DND-41 (cell line): ENCODE measurements around the gene PTPRN2.

Source experiments
- ATAC-seq: fragments of 200-7000 bp; cut with Tn5 transposase; 3 replicates; pipeline ENCODE4 v1.9.1; 2021; ENCODE audit warnings: low read depth; ENCODE audit not compliant: insufficient read depth
- DNase-seq: peaks from one replicate; pipeline ENCODE4 v3.0.0-alpha.2; 2020
- H2AFZ ChIP-seq: 2 replicates; pipeline ENCODE4 v1.6.0; 2012; ENCODE audit warnings: low read depth, low read length
- H3K27ac ChIP-seq: 2 replicates; pipeline ENCODE4 v1.5.1; 2012; ENCODE audit warnings: low read length, inconsistent platforms
- H3K27me3 ChIP-seq: fragments of 200-600 bp; sonication (generic); 2 replicates; pipeline ENCODE4 v1.6.0; 2012; ENCODE audit warnings: low read length, mild to moderate bottlenecking, inconsistent platforms; ENCODE audit not compliant: insufficient read depth, poor library complexity
- H3K36me3 ChIP-seq: 2 replicates; pipeline ENCODE4 v1.5.1; 2012; ENCODE audit warnings: low read length, inconsistent platforms; ENCODE audit not compliant: insufficient read depth
- H3K4me1 ChIP-seq: 2 replicates; pipeline ENCODE4 v1.5.1; 2012; ENCODE audit warnings: mild to moderate bottlenecking, low read length; ENCODE audit not compliant: insufficient read depth
- H3K4me2 ChIP-seq: 2 replicates; pipeline ENCODE4 v1.6.0; 2012; ENCODE audit warnings: mild to moderate bottlenecking, moderate library complexity, low read length, inconsistent platforms; ENCODE audit not compliant: insufficient read depth
- H3K4me3 ChIP-seq, 2 experiments: fragments of 200-600 bp in 1 of 2; shearing (Covaris generic) in 1 of 2; 2 replicates each; pipeline ENCODE4 v1.5.1; 2012 to 2016; ENCODE audit warnings: inconsistent platforms in 2 of 2, low read length in 2 of 2, mild to moderate bottlenecking in 2 of 2, low read depth in 1 of 2, moderate library complexity in 1 of 2
- H3K79me2 ChIP-seq: 2 replicates; pipeline ENCODE4 v1.6.0; 2012; ENCODE audit warnings: low read length, inconsistent platforms; ENCODE audit not compliant: insufficient read depth
- H3K9ac ChIP-seq: 2 replicates; pipeline ENCODE4 v1.6.0; 2012; ENCODE audit warnings: low read depth, mild to moderate bottlenecking, inconsistent platforms, low read length, moderate library complexity
- H3K9me3 ChIP-seq: 2 replicates; pipeline ENCODE4 v1.5.1; 2012; ENCODE audit warnings: low read length, moderate library complexity, mild to moderate bottlenecking, inconsistent platforms; ENCODE audit not compliant: insufficient read depth, severe bottlenecking
- H4K20me1 ChIP-seq: 2 replicates; pipeline ENCODE4 v1.6.0; 2012; ENCODE audit warnings: low read length; ENCODE audit not compliant: insufficient read depth
- CTCF ChIP-seq: IDR thresholded peaks from 2 replicates; pipeline ENCODE4 v1.5.1; 2012; ENCODE audit warnings: borderline replicate concordance, low read length, moderate library complexity, mild to moderate bottlenecking; ENCODE audit not compliant: poor library complexity, severe bottlenecking; ENCODE audit errors: extremely low read depth
- EZH2 ChIP-seq: IDR thresholded peaks from 3 replicates; pipeline ENCODE4 v1.6.1; 2012; ENCODE audit warnings: borderline replicate concordance, low read depth, mild to moderate bottlenecking, moderate library complexity, low read length, inconsistent platforms; ENCODE audit not compliant: severe bottlenecking

Gene PTPRN2

GRCh38 chr7:158396982-158397862 lies 190.4 kb downstream of the PTPRN2 start:
- Histone ChIP-seq H3K27ac (no peak overlapping the region), H3K79me2 (no peaks in the 10 kb centered on the region), H3K9ac (no peak overlapping the region), H3K27me3 (no peaks in the 10 kb centered on the region), H3K4me2 (no peak overlapping the region), H3K4me3 (no peak overlapping the region), H3K36me3 (no peaks in the 10 kb centered on the region), H3K4me1 (no peaks in the 10 kb centered on the region), H3K9me3 (peaks cover 5% of the 10 kb centered on the region), H4K20me1 (no peaks in the 10 kb centered on the region; the same call in 1 of the 2 replicates), H2AFZ (no peak overlapping the region)
- ATAC-seq (no peak), DNase-seq (no peak)
- TF ChIP-seq CTCF (no peak), EZH2 (no peak)

DNA sequence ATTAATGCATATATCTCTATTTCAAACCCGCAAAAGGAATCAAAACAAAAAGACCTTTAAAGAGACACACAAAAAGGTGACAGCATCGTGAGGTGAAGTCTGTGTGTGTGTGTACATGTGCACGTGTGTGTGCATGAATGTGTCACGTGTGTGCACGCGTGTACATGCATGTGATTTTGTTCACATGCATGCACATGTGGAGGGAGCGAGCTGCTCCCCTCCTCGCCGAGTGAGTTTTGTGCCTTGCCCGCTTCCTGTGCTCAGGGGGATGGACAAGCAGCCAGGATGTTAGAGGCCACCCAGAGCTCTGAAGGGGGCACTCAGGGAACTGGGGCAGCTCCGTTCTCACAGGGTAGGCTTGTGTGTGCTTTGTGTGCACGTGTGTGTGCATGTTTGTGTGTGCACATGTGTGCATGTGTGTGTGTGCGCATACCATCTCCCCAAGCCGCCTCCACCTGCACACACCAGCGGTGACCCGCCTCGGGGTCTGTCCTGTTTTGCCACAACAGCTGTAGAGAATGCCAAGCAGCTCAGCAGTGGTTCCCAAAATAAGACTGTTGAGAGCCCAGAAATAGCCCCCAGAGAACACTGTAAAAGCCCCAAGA lies 191.2 kb downstream of the PTPRN2 start:
- Histone ChIP-seq H3K36me3 (no peaks in the 10 kb centered on the region), H3K4me1 (no peaks in the 10 kb centered on the region), H3K27me3 (no peaks in the 10 kb centered on the region), H3K9me3 (peaks cover 5% of the 10 kb centered on the region), H3K4me2 (no peak overlapping the region), H3K79me2 (no peaks in the 10 kb centered on the region), H3K9ac (no peak overlapping the region), H4K20me1 (no peaks in the 10 kb centered on the region; the same call in 1 of the 2 replicates), H2AFZ (no peak overlapping the region), H3K4me3 (no peak overlapping the region), H3K27ac (no peak overlapping the region)
- ATAC-seq (no peak), DNase-seq (no peak)
- TF ChIP-seq CTCF (no peak), EZH2 (no peak)

DNA sequence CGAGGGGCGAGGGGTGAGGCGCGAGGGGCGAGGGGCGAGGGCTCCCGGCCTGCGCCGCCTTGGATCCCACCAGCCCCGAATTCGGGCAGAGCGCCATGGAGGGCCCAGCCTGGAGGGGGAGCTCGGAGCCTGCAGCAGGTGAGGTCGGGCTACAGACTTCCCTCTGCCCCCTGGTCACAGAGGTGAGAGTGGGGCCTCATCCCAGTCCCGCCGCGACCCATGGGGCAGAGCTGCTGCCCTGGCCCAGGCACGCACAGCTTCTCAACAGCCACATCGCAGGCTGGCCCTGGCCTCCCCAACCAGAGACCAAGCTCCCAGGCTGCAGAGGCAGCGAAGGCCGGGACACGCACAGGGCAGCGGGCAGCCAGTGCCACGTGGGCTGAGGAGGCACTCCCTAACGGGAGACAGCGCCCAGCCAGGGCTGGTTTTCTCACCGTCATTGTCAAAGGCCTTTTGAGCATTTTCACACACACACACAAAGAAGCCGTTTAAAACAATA lies 191.8 kb downstream of the PTPRN2 start:
- DNase-seq (no peak), ATAC-seq (no peak)
- Histone ChIP-seq H2AFZ (no peak overlapping the region), H3K79me2 (no peaks in the 10 kb centered on the region), H3K9me3 (peaks cover 5% of the 10 kb centered on the region), H3K27ac (no peak overlapping the region), H4K20me1 (no peaks in the 10 kb centered on the region; the same call in 1 of the 2 replicates), H3K36me3 (no peaks in the 10 kb centered on the region), H3K9ac (no peak overlapping the region), H3K4me3 (no peak overlapping the region), H3K4me2 (no peak overlapping the region), H3K4me1 (no peaks in the 10 kb centered on the region), H3K27me3 (no peaks in the 10 kb centered on the region)
- TF ChIP-seq EZH2 (no peak), CTCF (no peak)
